Erythroblast (primary cell): ENCODE measurements around the gene AVEN.

ENCODE experiments used
- GATA1 ChIP-seq: IDR thresholded peaks from 2 replicates; pipeline ENCODE4 v1.6.1; 2011; ENCODE audit warnings: low read depth, mild to moderate bottlenecking, control low read depth, low read length, moderate library complexity
- POLR2A ChIP-seq: IDR thresholded peaks from 2 replicates; pipeline ENCODE4 v1.6.1; 2011; ENCODE audit warnings: mild to moderate bottlenecking, low read length

GRCh38 chr15:34046471-34047145 is 7.6 kb upstream of the AVEN start:
- no peak for TF ChIP-seq POLR2A
- no peak for TF ChIP-seq GATA1
